Measurements from ENCODE around the gene NKX2-4.
"Not testable (repeated sequence)": the region's sequence is repeated elsewhere in the genome, so short reads cannot be mapped to it uniquely, and the experiment has no call there.

NKX2-4 gene

GRCh38 chr20:21397341-21398108 is at the start of gene NKX2-4:
Gene NKX2-4 (minus strand): TSS chr20:21397526. CDS start chr20:21397399, 127 bp downstream.
- no peak for DNase-seq

- no peak for DNase-seq
These were observed 40.5 kb upstream of the NKX2-4 start for GRCh38 chr20:21437816-21438215.

GRCh38 chr20:21437248-21437647 is 39.9 kb upstream of the NKX2-4 start:
- no peak for DNase-seq

- no peak for DNase-seq
These were observed 38.9 kb upstream of the NKX2-4 start for GRCh38 chr20:21436205-21436604.

GRCh38 chr20:21435576-21435975 is 38.2 kb upstream of the NKX2-4 start:
- DNase-seq = no peak

- DNase-seq = peak; percentile 7
These were observed 36.1 kb upstream of the NKX2-4 start for GRCh38 chr20:21433329-21433890.

- DNase-seq = no peak
These were observed 35.6 kb upstream of the NKX2-4 start for GRCh38 chr20:21432911-21433310.

GRCh38 chr20:21430020-21430419 is 32.7 kb upstream of the NKX2-4 start:
- DNase-seq = no peak

GRCh38 chr20:21424846-21425245 is 27.5 kb upstream of the NKX2-4 start:
- no peak for DNase-seq

GRCh38 chr20:21423712-21424111 is 26.4 kb upstream of the NKX2-4 start:
- DNase-seq = not testable (repeated sequence)

- no peak for DNase-seq
These were observed 24.4 kb upstream of the NKX2-4 start for GRCh38 chr20:21421601-21422236.

GRCh38 chr20:21419147-21419546 is 21.8 kb upstream of the NKX2-4 start:
- DNase-seq = not testable (repeated sequence)

GRCh38 chr20:21413996-21414395 is 16.7 kb upstream of the NKX2-4 start:
- not testable (repeated sequence) for DNase-seq

GRCh38 chr20:21411725-21412124 is 14.4 kb upstream of the NKX2-4 start:
- DNase-seq = no peak

GRCh38 chr20:21399005-21399475 is 1.7 kb upstream of the NKX2-4 start:
- no peak for DNase-seq

- DNase-seq = no peak
These were observed 1.0 kb upstream of the NKX2-4 start for GRCh38 chr20:21398109-21399004.

GRCh38 chr20:21396599-21397340 is 556 bp downstream of the NKX2-4 start:
- no peak for DNase-seq

GRCh38 chr20:21395666-21396598 is 1.4 kb downstream of the NKX2-4 start:
- no peak for DNase-seq

- no peak for DNase-seq
These were observed 2.2 kb downstream of the NKX2-4 start for GRCh38 chr20:21395051-21395665.

- no peak for DNase-seq
These were observed 2.8 kb downstream of the NKX2-4 start for GRCh38 chr20:21394551-21394950.
